ENCODE measurements around the gene MIB1.

The MIB1 gene

DNA sequence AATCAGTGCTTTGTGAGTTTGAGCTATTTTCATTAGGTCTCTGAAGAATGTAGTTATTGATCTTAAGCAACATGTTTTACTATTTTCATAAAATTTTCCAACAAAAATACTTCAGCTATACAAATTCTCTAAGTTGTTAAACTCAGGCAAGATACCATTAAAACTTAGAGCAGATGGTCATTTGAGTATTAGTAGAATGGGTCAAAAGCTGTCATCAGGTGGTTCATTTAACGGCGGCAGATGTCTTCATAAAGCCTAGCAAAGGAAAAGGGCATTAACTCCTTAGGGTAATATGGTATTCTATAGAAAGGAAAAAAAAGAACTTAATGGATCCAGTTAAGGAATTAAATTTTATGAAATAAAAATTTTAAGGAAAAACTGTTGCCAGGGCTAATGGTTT lies 19.2 kb downstream of the MIB1 start:
- no peak for DNase-seq
- H3K9me2 ChIP-seq (replicated peaks; ENCODE audit: insufficient read depth, low read length): no peaks in the 10 kb centered on the region
- no peak overlapping the region for H3K4me3 ChIP-seq (ENCODE audit: low read length)
- no peaks in the 10 kb centered on the region for H3K36me3 ChIP-seq (replicated peaks; ENCODE audit: insufficient read depth, low read length)
- H3K9me3 ChIP-seq (replicated peaks; ENCODE audit: insufficient read depth, low read length): no peaks in the 10 kb centered on the region
- no peak overlapping the region for H2AFZ ChIP-seq (ENCODE audit: low read length)
- no peaks in the 10 kb centered on the region for H3K4me1 ChIP-seq (ENCODE audit: low read length)
- H3F3A ChIP-seq (ENCODE audit: insufficient read depth, low read length): no peaks in the 10 kb centered on the region
- H3K4me2 ChIP-seq (ENCODE audit: low read depth, low read length): no peak overlapping the region
- no peak overlapping the region for H3K9ac ChIP-seq (ENCODE audit: low read length)
- no peak for TF ChIP-seq EZH2phosphoT487 (IDR thresholded peaks at IDR 0.05; ENCODE audit: low read length)
- TF ChIP-seq, protein P1, sequence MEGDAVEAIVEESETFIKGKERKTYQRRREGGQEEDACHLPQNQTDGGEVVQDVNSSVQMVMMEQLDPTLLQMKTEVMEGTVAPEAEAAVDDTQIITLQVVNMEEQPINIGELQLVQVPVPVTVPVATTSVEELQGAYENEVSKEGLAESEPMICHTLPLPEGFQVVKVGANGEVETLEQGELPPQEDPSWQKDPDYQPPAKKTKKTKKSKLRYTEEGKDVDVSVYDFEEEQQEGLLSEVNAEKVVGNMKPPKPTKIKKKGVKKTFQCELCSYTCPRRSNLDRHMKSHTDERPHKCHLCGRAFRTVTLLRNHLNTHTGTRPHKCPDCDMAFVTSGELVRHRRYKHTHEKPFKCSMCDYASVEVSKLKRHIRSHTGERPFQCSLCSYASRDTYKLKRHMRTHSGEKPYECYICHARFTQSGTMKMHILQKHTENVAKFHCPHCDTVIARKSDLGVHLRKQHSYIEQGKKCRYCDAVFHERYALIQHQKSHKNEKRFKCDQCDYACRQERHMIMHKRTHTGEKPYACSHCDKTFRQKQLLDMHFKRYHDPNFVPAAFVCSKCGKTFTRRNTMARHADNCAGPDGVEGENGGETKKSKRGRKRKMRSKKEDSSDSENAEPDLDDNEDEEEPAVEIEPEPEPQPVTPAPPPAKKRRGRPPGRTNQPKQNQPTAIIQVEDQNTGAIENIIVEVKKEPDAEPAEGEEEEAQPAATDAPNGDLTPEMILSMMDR (IDR thresholded peaks at IDR 0.05; ENCODE audit: low read length): no peak
- TF ChIP-seq EZH2 (optimal IDR thresholded peaks at IDR 0.05; ENCODE audit: low read depth, low read length): no peak
- no peaks in the 10 kb centered on the region for H3K27me3 ChIP-seq (replicated peaks; ENCODE audit: insufficient read depth, low read length)
- no peaks in the 10 kb centered on the region for H4K20me1 ChIP-seq (ENCODE audit: insufficient read depth, low read length)
- peaks cover 73% of the 10 kb centered on the region for H3K79me2 ChIP-seq (ENCODE audit: low read length)
- H3K27ac ChIP-seq (ENCODE audit: low read length): no peak overlapping the region

DNA sequence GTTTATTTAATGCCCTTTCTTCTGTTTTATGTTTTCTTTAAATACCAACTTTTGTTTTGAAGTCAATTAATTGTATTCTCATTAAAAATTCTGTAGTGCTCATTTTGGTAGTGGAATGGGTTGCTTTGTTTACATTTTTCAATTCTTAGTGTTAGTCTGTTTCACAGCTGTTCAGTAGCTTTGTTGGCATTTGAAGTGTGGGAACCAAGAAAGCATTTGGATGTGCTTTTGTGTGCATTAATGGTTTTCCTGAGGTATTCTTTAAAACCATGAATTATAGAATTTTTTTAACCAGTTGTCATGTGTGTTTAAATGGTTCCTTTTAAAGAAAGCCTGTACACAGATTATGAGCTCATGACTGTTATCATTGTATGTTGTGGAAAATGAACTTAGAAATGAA lies 19.7 kb downstream of the MIB1 start:
- Histone ChIP-seq H4K20me1 (ENCODE audit: insufficient read depth, low read length) (no peaks in the 10 kb centered on the region), H3F3A (ENCODE audit: insufficient read depth, low read length) (no peaks in the 10 kb centered on the region), H3K9ac (ENCODE audit: low read length) (no peak overlapping the region), H3K27me3 (replicated peaks; ENCODE audit: insufficient read depth, low read length) (no peaks in the 10 kb centered on the region), H3K79me2 (ENCODE audit: low read length) (peaks cover 69% of the 10 kb centered on the region), H3K4me1 (ENCODE audit: low read length) (no peaks in the 10 kb centered on the region), H3K4me2 (ENCODE audit: low read depth, low read length) (no peak overlapping the region), H3K27ac (ENCODE audit: low read length) (no peak overlapping the region), H3K36me3 (replicated peaks; ENCODE audit: insufficient read depth, low read length) (no peaks in the 10 kb centered on the region), H3K4me3 (ENCODE audit: low read length) (no peak overlapping the region), H3K9me2 (replicated peaks; ENCODE audit: insufficient read depth, low read length) (no peaks in the 10 kb centered on the region), H3K9me3 (replicated peaks; ENCODE audit: insufficient read depth, low read length) (no peaks in the 10 kb centered on the region), H2AFZ (ENCODE audit: low read length) (no peak overlapping the region)
- TF ChIP-seq, protein P1 (IDR thresholded peaks at IDR 0.05; ENCODE audit: low read length): no peak
- TF ChIP-seq EZH2phosphoT487 (IDR thresholded peaks at IDR 0.05; ENCODE audit: low read length): no peak
- TF ChIP-seq EZH2 (optimal IDR thresholded peaks at IDR 0.05; ENCODE audit: low read depth, low read length): no peak
- no peak for DNase-seq

DNA sequence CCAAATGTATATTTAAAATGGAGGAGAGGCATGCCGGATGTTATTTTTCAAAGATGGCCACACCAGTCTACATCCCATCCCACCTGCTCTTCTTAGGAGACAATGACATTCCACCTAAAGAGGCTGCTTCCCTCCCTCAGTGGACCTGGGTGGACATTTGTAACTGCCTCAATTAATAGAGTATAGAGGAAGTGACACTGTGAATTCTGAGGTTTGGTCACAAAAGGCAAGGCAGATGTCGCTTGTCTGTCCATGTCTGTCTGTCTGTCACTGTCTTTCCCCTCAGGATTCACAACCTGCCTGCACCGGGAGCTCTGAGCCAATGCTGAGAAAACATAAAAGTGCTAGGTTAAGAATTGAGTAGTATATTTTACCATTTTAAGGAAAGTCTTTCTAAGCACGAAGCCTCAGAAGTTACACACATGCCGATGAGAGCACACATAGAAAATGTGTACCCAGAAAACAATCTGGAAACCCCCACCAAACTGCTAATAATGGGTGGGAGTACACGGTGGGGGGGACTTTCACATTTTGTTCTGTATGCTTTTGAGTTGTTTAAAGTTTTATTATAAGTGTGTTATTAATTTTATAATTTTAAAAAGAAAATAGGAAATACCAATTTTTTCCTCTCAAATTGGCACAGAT lies 21.0 kb downstream of the MIB1 start:
- Histone ChIP-seq H3K4me3 (ENCODE audit: low read length) (no peak overlapping the region), H3K4me2 (ENCODE audit: low read depth, low read length) (no peak overlapping the region), H3K4me1 (ENCODE audit: low read length) (no peaks in the 10 kb centered on the region), H3K9ac (ENCODE audit: low read length) (no peak overlapping the region), H4K20me1 (ENCODE audit: insufficient read depth, low read length) (no peaks in the 10 kb centered on the region), H3K9me2 (replicated peaks; ENCODE audit: insufficient read depth, low read length) (no peaks in the 10 kb centered on the region), H3F3A (ENCODE audit: insufficient read depth, low read length) (no peaks in the 10 kb centered on the region), H3K27me3 (replicated peaks; ENCODE audit: insufficient read depth, low read length) (no peaks in the 10 kb centered on the region), H3K36me3 (replicated peaks; ENCODE audit: insufficient read depth, low read length) (peaks cover 4% of the 10 kb centered on the region; the same call in 1 of the 2 replicates), H3K9me3 (replicated peaks; ENCODE audit: insufficient read depth, low read length) (no peaks in the 10 kb centered on the region), H2AFZ (ENCODE audit: low read length) (no peak overlapping the region), H3K79me2 (ENCODE audit: low read length) (peaks cover 58% of the 10 kb centered on the region), H3K27ac (ENCODE audit: low read length) (no peak overlapping the region)
- no peak for TF ChIP-seq EZH2 (optimal IDR thresholded peaks at IDR 0.05; ENCODE audit: low read depth, low read length)
- TF ChIP-seq, protein P1 (IDR thresholded peaks at IDR 0.05; ENCODE audit: low read length): no peak
- no peak for TF ChIP-seq EZH2phosphoT487 (IDR thresholded peaks at IDR 0.05; ENCODE audit: low read length)
- DNase-seq: no peak

Data from MM.1S (cell line).